ENCODE measurements around the gene FAM120A. TPM values are rescaled to one million over a fixed set of nuclear protein-coding genes. Genes with fewer than 3 reads are reported as not detected.
A peak's percentile ranks its signal among the peaks of the same experiment; 100 is the strongest.

Gene FAM120A
- total RNA-seq, 4 donors from 2014 or later, result 44.4 to 94.7 (median 72.3) TPM

DNA sequence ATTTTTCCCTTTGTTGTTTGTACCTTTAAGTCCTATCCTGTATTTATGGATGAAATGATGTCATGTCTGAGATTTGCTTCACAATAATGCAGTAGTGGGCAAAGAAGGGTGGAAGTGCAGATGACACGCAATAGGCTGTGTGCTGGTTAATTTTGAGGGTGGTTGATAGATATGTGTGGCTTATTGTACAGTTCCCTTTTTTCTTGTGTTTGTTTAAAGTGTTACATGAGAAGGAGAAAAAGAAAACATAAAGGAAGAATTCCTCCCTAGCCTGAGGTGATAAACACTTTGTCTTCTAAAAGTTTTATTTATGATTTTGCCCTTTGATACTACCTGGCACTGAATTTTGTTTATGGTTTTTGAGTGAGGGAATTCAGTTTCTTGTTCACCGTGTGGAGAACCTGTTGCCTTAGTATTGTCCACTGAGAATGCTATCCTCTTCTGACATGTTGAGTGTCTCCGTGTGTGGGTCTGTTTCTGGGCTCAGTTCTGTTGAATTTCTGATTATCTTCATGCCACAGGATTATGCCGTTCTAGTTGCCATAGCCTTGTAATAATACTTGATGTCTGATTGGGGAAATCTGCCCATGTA lies 54.2 kb downstream of the FAM120A start:
- intact Hi-C loops (cut with DNase I; ENCODE audit: low total_unique reads), result no loop called here
- Histone ChIP-seq H3K4me1 (peaks cover 32 to 80% of the 10 kb centered on the region in 2 donors), H3K36me3 (peaks cover 0 to 7% of the 10 kb centered on the region in 2 donors), H3K9me3 (no peaks in the 10 kb centered on the region), H3K27ac (peak overlapping the region; percentile 22 to 80 (median 62)), H3K4me3 (no peak overlapping the region), H3K27me3 (no peaks in the 10 kb centered on the region)
- in situ Hi-C loops (cut with MboI; ENCODE audit: low sequenced_read_pairs in 4 of 4), result no loop called here
- ATAC-seq, result peak in 1 of 2 donors; percentile 7
- TF ChIP-seq POLR2A (IDR thresholded peaks at IDR 0.05), result no peak
- TF ChIP-seq, protein P1, sequence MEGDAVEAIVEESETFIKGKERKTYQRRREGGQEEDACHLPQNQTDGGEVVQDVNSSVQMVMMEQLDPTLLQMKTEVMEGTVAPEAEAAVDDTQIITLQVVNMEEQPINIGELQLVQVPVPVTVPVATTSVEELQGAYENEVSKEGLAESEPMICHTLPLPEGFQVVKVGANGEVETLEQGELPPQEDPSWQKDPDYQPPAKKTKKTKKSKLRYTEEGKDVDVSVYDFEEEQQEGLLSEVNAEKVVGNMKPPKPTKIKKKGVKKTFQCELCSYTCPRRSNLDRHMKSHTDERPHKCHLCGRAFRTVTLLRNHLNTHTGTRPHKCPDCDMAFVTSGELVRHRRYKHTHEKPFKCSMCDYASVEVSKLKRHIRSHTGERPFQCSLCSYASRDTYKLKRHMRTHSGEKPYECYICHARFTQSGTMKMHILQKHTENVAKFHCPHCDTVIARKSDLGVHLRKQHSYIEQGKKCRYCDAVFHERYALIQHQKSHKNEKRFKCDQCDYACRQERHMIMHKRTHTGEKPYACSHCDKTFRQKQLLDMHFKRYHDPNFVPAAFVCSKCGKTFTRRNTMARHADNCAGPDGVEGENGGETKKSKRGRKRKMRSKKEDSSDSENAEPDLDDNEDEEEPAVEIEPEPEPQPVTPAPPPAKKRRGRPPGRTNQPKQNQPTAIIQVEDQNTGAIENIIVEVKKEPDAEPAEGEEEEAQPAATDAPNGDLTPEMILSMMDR (IDR thresholded peaks at IDR 0.05 in 4 of 5, conservative IDR thresholded peaks at IDR 0.05 in 1 of 5), result no peak
- no peak for DNase-seq

DNA sequence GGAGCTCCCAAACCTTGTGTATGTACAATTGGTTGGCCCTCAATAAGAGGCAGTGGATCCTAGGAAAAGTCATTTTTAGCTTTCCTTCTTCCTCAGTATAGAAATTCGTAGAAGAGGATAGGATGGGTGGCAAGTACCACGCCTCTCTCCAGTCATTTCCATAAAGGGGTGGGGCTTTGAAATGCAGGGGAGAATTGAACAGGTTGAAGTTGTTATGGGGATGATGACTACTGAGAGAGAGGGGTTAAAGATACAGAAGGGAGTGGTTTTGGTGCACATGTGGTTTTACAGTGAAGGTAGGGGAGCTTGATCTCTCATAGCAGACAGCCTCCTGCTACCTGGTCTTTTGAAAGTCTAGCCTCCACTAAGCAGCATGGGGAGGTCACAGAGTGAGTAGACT lies 56.3 kb downstream of the FAM120A start:
- TF ChIP-seq, protein P1 (IDR thresholded peaks at IDR 0.05 in 4 of 5, conservative IDR thresholded peaks at IDR 0.05 in 1 of 5), result no peak
- TF ChIP-seq POLR2A (IDR thresholded peaks at IDR 0.05), result no peak
- H3K4me3 ChIP-seq, result no peak overlapping the region
- H3K9me3 ChIP-seq, result no peaks in the 10 kb centered on the region
- in situ Hi-C loops (cut with MboI; ENCODE audit: low sequenced_read_pairs in 4 of 4) (no loop called here), intact Hi-C loops (cut with DNase I; ENCODE audit: low total_unique reads) (loop anchor here (2.0 kb wide), 1 partner anchor 55 kb away; the partner anchor contains the start of gene FAM120AOS)
- H3K27me3 ChIP-seq, result no peaks in the 10 kb centered on the region
- H3K4me1 ChIP-seq, result peaks cover 41 to 78% of the 10 kb centered on the region in 2 donors
- H3K27ac ChIP-seq, result peak overlapping the region in 2 of 4 donors; percentile 69 to 80
- DNase-seq (no peak), ATAC-seq (no peak)
- peaks cover 0 to 3% of the 10 kb centered on the region in 2 donors for H3K36me3 ChIP-seq

DNA sequence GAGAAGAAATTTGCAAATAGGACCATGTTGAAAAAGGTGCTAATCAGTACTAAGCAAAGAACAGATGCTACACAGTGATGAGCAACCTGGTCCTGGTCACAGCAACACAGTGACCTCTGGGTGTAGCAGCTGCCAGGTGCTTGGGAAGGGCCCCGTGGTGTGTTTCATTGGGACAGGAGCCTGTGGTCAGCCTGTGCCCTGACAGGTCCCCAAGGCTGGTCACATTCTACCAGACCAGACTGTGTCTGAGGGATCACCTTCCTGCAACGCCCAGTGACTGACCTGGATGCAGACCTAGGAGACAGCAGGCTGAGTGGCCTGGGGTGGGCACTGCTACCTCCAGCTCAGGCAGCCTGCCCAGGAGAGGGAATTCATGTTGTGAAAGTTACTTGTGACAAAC lies 56.7 kb downstream of the FAM120A start:
- ATAC-seq, result peak in 1 of 2 donors; percentile 22
- peak; percentile 13 to 51 for DNase-seq
- H3K4me3 ChIP-seq, result no peak overlapping the region
- no peaks in the 10 kb centered on the region for H3K9me3 ChIP-seq
- intact Hi-C loops (cut with DNase I; ENCODE audit: low total_unique reads) (loop anchor here (2.0 kb wide), 1 partner anchor 55 kb away; the partner anchor contains the start of gene FAM120AOS), in situ Hi-C loops (cut with MboI; ENCODE audit: low sequenced_read_pairs in 4 of 4) (no loop called here)
- no peaks in the 10 kb centered on the region for H3K27me3 ChIP-seq
- no peaks in the 10 kb centered on the region for H3K36me3 ChIP-seq
- TF ChIP-seq, protein P1 (IDR thresholded peaks at IDR 0.05 in 4 of 5, conservative IDR thresholded peaks at IDR 0.05 in 1 of 5), result no peak
- TF ChIP-seq POLR2A (IDR thresholded peaks at IDR 0.05), result no peak
- H3K27ac ChIP-seq, result peak overlapping the region in 3 of 4 donors; percentile 33 to 80 (median 69)
- H3K4me1 ChIP-seq, result peaks cover 43 to 78% of the 10 kb centered on the region in 2 donors

DNA sequence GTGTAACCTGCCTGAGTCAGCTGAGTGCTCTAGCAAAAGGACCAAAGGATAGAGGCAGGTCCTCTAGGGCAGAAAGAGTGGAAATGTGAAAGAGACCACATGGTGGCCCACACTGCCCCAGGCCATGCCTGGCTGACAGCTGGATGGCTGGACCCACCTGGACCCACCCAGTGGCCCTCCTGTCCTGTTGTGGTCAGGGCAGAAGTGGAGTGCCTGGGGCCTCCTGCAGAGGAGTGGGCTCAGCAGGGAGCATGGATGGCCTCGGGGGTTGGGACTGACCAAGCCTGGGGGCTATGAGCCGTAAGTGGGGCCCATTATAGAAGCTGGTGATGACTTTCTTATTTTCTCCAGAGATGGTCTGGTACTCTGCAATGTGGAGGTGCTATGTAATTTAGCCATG lies 57.6 kb downstream of the FAM120A start:
- ATAC-seq (no peak), DNase-seq (no peak)
- no peaks in the 10 kb centered on the region for H3K27me3 ChIP-seq
- H3K4me1 ChIP-seq, result peaks cover 47 to 73% of the 10 kb centered on the region in 2 donors
- intact Hi-C loops (cut with DNase I; ENCODE audit: low total_unique reads), result loop anchor here (2.0 kb wide), 1 partner anchor 56 kb away; the partner anchor contains the start of gene FAM120AOS
- H3K9me3 ChIP-seq, result no peaks in the 10 kb centered on the region
- H3K27ac ChIP-seq, result peak overlapping the region in 2 of 4 donors; percentile 69 to 80
- TF ChIP-seq, protein P1 (IDR thresholded peaks at IDR 0.05 in 4 of 5, conservative IDR thresholded peaks at IDR 0.05 in 1 of 5), result no peak
- no peak for TF ChIP-seq POLR2A (IDR thresholded peaks at IDR 0.05)
- in situ Hi-C loops (cut with MboI; ENCODE audit: low sequenced_read_pairs in 4 of 4), result no loop called here
- H3K36me3 ChIP-seq, result no peaks in the 10 kb centered on the region
- no peak overlapping the region for H3K4me3 ChIP-seq
